ENCODE results near the gene ICAM5. TPM values are rescaled to one million over a fixed set of nuclear protein-coding genes. Genes with fewer than 3 reads are reported as not detected.

The ICAM5 gene
- total RNA-seq, 1 donor from 2014 or later, result 5.7 TPM

DNA sequence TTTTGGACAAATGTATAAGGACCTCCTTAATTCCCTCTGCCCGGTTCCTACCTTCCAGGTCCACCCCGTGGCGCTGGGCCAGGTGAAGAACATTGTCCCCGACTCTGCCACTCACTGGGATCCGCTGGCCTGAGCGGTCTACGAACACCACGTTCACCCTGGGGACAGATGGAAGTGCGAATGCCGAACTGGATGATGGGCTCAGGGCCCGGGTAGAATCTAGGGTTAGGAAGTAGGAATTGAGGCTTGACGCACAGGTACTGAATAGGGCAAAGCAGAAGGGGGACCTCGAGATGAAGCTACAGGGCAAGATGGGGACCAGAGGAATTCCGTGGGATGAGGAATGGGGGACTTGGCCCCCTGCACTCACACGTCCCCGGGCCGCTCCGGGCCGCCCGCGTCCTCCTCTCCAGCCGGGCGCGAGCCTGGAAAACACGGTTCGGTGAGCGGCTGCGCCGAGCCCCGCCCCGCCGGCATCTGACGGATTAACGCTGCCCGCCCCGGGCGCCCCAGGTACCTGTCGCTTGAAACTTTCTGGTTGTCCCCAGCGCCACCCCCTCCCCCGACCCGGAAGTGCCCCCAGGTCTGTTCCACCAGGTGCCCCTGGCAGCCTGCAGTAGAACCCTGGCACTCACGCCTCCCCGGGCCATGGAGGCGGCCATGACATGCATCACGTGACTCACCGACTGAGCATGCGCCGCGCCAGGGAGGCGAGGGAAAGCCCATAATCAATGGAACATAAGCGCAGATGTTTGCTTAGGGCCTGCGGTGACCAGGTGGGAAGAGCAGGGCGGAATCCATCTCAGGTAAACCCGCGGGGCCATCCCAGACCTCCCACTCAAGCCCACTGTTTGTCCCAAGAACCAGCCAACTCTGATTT, 25.8 kb downstream of the ICAM5 start, which contains the start of gene FDX2:
Gene FDX2, minus strand, starts transcription at position 681 of the 880 bp plus-strand sequence. Its CDS starts 19 bp downstream, at position 662.
- Mint-ChIP-seq H3K27me3 (ENCODE audit: low read depth) (no peaks in the 10 kb centered on the region), H3K9me3 (no peaks in the 10 kb centered on the region), H3K36me3 (peaks cover 14% of the 10 kb centered on the region), H3K4me3 (peak within 1 kb of the TSS; percentile 88), H3K27ac (peak within 1 kb of the TSS; percentile 84), H3K4me1 (peaks cover 15% of the 10 kb centered on the region)
- peak; percentile 84 to 94 for DNase-seq (ENCODE audit: low spot score in 2 of 2, unreplicated experiment in 2 of 2)
- TF ChIP-seq, protein P1, sequence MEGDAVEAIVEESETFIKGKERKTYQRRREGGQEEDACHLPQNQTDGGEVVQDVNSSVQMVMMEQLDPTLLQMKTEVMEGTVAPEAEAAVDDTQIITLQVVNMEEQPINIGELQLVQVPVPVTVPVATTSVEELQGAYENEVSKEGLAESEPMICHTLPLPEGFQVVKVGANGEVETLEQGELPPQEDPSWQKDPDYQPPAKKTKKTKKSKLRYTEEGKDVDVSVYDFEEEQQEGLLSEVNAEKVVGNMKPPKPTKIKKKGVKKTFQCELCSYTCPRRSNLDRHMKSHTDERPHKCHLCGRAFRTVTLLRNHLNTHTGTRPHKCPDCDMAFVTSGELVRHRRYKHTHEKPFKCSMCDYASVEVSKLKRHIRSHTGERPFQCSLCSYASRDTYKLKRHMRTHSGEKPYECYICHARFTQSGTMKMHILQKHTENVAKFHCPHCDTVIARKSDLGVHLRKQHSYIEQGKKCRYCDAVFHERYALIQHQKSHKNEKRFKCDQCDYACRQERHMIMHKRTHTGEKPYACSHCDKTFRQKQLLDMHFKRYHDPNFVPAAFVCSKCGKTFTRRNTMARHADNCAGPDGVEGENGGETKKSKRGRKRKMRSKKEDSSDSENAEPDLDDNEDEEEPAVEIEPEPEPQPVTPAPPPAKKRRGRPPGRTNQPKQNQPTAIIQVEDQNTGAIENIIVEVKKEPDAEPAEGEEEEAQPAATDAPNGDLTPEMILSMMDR (IDR thresholded peaks at IDR 0.05; ENCODE audit: unreplicated experiment), result no peak

DNA sequence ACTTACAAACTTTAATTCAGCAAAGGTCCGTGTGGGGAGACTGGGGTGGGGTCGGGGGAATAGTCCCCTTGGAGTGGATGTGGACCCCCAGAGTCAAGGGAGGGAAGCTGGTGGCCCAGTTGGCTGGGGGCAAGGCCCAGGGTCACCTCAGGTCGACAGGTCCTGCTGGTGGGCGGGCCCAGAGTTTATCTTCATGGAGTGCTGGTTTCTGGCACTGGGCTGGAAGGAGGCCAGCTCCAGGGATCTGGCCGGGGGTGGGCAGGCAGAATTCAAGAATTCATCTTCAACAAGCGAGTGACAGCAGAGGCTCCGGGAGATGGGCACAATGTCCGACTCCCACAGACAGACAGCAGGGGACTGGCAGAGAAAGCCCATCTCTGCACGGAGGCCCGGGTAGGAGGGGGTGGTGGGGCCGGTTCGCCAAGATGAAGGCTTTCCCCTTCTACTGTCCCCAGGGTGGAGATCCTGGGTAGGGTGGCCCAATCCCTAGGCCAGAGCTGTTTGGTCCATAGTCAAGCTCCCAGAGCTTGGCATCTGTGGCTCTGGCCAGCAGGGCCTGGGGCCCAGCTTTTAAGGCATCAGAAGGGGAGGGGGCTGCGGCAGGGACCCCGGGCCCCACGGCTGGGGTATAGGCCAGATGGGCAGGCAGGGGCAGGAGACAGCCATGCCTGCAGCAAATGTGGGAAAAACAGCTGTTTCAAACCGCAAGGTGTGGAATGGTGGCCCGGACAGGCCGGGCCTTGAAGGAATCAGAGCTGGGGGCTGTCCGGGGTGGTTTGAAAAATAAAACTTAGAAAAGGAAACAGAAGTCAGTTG, 26.7 kb downstream of the ICAM5 start:
- no peak for DNase-seq (ENCODE audit: low spot score in 2 of 2, unreplicated experiment in 2 of 2)
- Mint-ChIP-seq H3K9me3 (no peaks in the 10 kb centered on the region), H3K27ac (peak overlapping the region; percentile 84), H3K27me3 (ENCODE audit: low read depth) (no peaks in the 10 kb centered on the region), H3K4me1 (peaks cover 15% of the 10 kb centered on the region), H3K36me3 (peaks cover 14% of the 10 kb centered on the region), H3K4me3 (peak overlapping the region; percentile 88)
- TF ChIP-seq, protein P1 (IDR thresholded peaks at IDR 0.05; ENCODE audit: unreplicated experiment), result no peak

DNA sequence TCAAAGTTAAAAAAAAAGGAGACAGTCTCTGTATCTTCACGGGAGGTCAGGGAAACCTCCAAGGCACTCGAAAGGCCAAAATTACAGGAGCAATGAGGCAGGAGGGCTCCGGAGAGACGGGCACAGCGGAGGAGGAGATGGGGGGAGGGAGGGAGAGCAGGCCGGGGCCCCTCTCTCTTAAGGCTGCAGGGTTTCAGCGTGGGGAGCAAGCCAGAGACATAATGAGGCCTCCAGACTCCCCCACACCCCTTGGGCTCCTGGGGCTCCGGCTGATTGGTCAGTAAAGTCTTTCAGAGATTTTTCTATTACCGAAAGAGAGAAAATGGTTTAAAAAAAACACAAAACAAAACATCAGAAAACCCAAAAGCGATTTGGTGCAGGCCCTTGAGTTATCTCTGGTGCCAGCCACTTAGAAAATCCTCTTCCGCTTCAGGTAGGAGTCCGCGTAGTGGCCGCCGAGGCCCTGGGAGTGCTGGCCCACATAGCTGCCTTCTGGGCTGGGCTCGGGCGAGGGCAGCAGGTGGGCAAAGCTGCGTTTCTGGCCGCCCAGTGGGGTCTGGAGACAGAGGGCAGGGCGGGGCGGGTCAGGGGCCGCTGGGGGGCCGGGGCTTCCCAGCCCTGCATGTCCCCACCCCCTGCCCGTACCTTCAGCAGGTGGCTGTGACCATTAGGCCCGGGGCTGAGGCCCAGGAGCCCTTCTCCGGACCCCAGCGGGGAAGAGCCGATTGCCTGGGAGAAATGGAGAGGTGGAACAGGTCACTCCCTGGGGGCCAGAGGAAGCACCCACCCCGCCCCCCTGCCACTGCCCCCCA, 27.5 kb downstream of the ICAM5 start:
- no peaks in the 10 kb centered on the region for H3K9me3 Mint-ChIP-seq
- H3K27me3 Mint-ChIP-seq (ENCODE audit: low read depth), result no peaks in the 10 kb centered on the region
- peaks cover 15% of the 10 kb centered on the region for H3K4me1 Mint-ChIP-seq
- TF ChIP-seq, protein P1 (IDR thresholded peaks at IDR 0.05; ENCODE audit: unreplicated experiment), result no peak
- no peak for DNase-seq (ENCODE audit: low spot score in 2 of 2, unreplicated experiment in 2 of 2)
- H3K27ac Mint-ChIP-seq, result peak overlapping the region; percentile 34
- H3K4me3 Mint-ChIP-seq, result peak overlapping the region; percentile 8
- peaks cover 20% of the 10 kb centered on the region for H3K36me3 Mint-ChIP-seq

DNA sequence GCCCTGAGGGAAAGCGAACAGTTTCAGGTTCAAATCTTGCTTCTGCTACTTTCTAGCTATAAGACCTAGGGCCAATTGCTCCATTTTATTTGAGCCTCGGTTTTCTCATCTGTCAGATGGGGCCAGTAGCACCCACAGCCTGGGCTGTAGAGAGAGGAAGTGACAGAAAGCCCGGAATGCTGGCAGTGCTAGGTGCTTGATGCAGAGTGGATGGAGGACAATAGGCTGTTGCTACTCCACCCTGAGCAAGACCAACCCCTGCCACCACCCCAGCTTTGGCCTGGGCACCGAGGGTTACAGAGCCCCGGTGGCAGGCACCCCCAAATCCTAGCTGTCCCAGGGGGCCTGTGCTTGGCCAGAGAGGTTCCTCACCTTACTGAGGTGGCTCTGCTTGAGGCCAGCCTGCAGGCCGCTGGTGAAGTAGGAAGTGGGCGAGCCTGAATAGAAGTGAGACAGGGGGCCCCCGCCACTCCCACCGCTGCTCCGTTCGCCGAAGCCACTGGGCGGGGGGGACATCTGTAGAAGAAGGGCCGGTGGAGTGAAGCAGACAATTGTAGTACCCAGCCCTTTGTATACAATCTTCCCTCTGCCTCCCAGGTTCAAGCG, 28.2 kb downstream of the ICAM5 start:
- peaks cover 20% of the 10 kb centered on the region for H3K36me3 Mint-ChIP-seq
- no peaks in the 10 kb centered on the region for H3K9me3 Mint-ChIP-seq
- no peak overlapping the region for H3K4me3 Mint-ChIP-seq
- H3K4me1 Mint-ChIP-seq, result peaks cover 15% of the 10 kb centered on the region
- TF ChIP-seq, protein P1 (IDR thresholded peaks at IDR 0.05; ENCODE audit: unreplicated experiment), result no peak
- H3K27me3 Mint-ChIP-seq (ENCODE audit: low read depth), result no peaks in the 10 kb centered on the region
- no peak overlapping the region for H3K27ac Mint-ChIP-seq
- no peak for DNase-seq (ENCODE audit: low spot score in 2 of 2, unreplicated experiment in 2 of 2)

Data from mesothelial cell of epicardium (in vitro differentiated cells).